Spleen (tissue), 11 donors: ENCODE data around the gene DEPP1. TPM values are rescaled to one million over a fixed set of nuclear protein-coding genes. Genes with fewer than 3 reads are reported as not detected.

Experiments used
- DNase-seq: peaks from one replicate; pipeline ENCODE4 v3.0.0-alpha.2; 2020
- H3K27ac ChIP-seq, 8 donors: fragments of 200-600 bp; sonication (generic) in 7 of 8; 1 replicate in 4 of 8; 2 replicates in 4 of 8; pipeline versions ENCODE4 v1.5.0 to v1.8.0; 2016 to 2021; ENCODE audit warnings: inconsistent platforms in 4 of 8, mild to moderate bottlenecking in 4 of 8, moderate library complexity in 1 of 8
- H3K27me3 ChIP-seq, 7 donors: fragments of 200-600 bp; sonication (generic) in 6 of 7; replicated peaks in 1 of 7; 1 replicate in 4 of 7; 2 replicates in 3 of 7; pipeline versions ENCODE4 v1.5.0 to v1.8.0; 2016 to 2021; ENCODE audit warnings: inconsistent platforms in 3 of 7, mild to moderate bottlenecking in 1 of 7
- H3K36me3 ChIP-seq, 6 donors: fragments of 200-600 bp; sonication (generic) in 5 of 6; 1 replicate in 4 of 6; 2 replicates in 2 of 6; pipeline versions ENCODE4 v1.5.0 to v1.8.0; 2016 to 2021; ENCODE audit warnings: inconsistent platforms in 2 of 6
- H3K4me1 ChIP-seq, 6 donors: fragments of 200-600 bp; sonication (generic) in 5 of 6; 1 replicate in 3 of 6; 2 replicates in 3 of 6; pipeline versions ENCODE4 v1.5.0 to v1.8.0; 2016 to 2021; ENCODE audit warnings: inconsistent platforms in 3 of 6
- H3K4me3 ChIP-seq, 8 donors: fragments of 200-600 bp; sonication (generic) in 7 of 8; 1 replicate in 4 of 8; 2 replicates in 4 of 8; pipeline versions ENCODE4 v1.5.0 to v1.8.0; 2016 to 2021; ENCODE audit warnings: inconsistent platforms in 4 of 8, mild to moderate bottlenecking in 4 of 8, moderate library complexity in 2 of 8
- H3K9me3 ChIP-seq, 8 donors: fragments of 200-600 bp; sonication (generic) in 7 of 8; 1 replicate in 4 of 8; 2 replicates in 4 of 8; pipeline versions ENCODE4 v1.5.0 to v1.8.0; 2016 to 2021; ENCODE audit warnings: inconsistent platforms in 4 of 8
- POLR2A ChIP-seq, 3 donors: fragments of 450-650 bp; IDR thresholded peaks; one replicate each; pipeline ENCODE4 v1.5.1; 2017; ENCODE audit warnings: antibody characterized with exemption in 3 of 3, mild to moderate bottlenecking in 1 of 3
- POLR2AphosphoS5 ChIP-seq, 3 donors: sonication (generic); formaldehyde crosslinking; IDR thresholded peaks; one replicate each; pipeline ENCODE4 v1.5.1; 2017; ENCODE audit warnings: antibody characterized with exemption in 3 of 3
- WGBS, 5 donors: extraction: QIAGEN DNeasy Blood & Tissue Kit in 3 of 5; methylation state at CpG; one replicate each; pipeline versions ENCODE4 v1.1.5 to v1.1.7; 2013 to 2018; 5-methylcytosine and 5-hydroxymethylcytosine counted together
- intact Hi-C: fragments of 100-400 bp; cut with DNase I; formaldehyde crosslinking; loops from one replicate; pipeline ENCODE4 v1.15.0; 2023; ENCODE audit warnings: low total_unique reads
- polyA plus RNA-seq, 3 donors: library from polyadenylated mRNA; stranded (reverse); fragments of 200-250 nt; gene quantifications; one replicate each; pipeline ENCODE4 v1.2.1, GENCODE V29; 2013
- total RNA-seq, 7 donors: library from RNA; depleted of rRNA in 3 of 7; stranded (reverse); fragments of >200 nt in 3 of 7; fragmentation: NEBNext Ultra II Directional in 4 of 7; extraction: Animal tissue kit (Norgen Biotek cat#: 25700) in 4 of 7; gene quantifications; one replicate each; pipeline versions ENCODE4 v1.1.0 to v1.2.1, GENCODE V29; 2016 to 2021
- TF ChIP-seq, protein P1 (sequence below), 11 experiments: fragments of 200-600 bp in 7 of 11; fragments of 450-650 bp in 4 of 11; sonication (generic) in 4 of 11; IDR thresholded peaks in 8 of 11; conservative IDR thresholded peaks in 3 of 11; 1 replicate in 7 of 11; 2 replicates in 4 of 11; pipeline versions ENCODE4 v1.4.0 to v1.8.0; 2016 to 2021; ENCODE audit warnings: antibody characterized with exemption in 11 of 11, inconsistent platforms in 4 of 11, mild to moderate bottlenecking in 1 of 11
- donor health status: healthy with polysubstance abuse.
- donor health status: DM: no; HTN: no; CAD: no; lungs with moderate emphysema.
- donor health status: DM: no; HTN: no; CAD: no.
- donor health status: Bipolar disorder and iron deficiency.
- donor health status: healthy.
- donor health status: DM: no; HTN: no; CAD: no.
- donor health status: DM: yes; HTN: yes; CAD: no.

DEPP1 gene
- total and polyA plus RNA-seq, 10 donors = 9.5 to 90.1 (median 18.4) TPM

GRCh38 chr10:44936314-44936975 is 42.2 kb downstream of the DEPP1 start:
- TF ChIP-seq POLR2AphosphoS5 (IDR thresholded peaks at IDR 0.05) (no peak), POLR2A (IDR thresholded peaks at IDR 0.05) (no peak)
- TF ChIP-seq, protein P1, sequence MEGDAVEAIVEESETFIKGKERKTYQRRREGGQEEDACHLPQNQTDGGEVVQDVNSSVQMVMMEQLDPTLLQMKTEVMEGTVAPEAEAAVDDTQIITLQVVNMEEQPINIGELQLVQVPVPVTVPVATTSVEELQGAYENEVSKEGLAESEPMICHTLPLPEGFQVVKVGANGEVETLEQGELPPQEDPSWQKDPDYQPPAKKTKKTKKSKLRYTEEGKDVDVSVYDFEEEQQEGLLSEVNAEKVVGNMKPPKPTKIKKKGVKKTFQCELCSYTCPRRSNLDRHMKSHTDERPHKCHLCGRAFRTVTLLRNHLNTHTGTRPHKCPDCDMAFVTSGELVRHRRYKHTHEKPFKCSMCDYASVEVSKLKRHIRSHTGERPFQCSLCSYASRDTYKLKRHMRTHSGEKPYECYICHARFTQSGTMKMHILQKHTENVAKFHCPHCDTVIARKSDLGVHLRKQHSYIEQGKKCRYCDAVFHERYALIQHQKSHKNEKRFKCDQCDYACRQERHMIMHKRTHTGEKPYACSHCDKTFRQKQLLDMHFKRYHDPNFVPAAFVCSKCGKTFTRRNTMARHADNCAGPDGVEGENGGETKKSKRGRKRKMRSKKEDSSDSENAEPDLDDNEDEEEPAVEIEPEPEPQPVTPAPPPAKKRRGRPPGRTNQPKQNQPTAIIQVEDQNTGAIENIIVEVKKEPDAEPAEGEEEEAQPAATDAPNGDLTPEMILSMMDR (IDR thresholded peaks at IDR 0.05 in 8 of 11, conservative IDR thresholded peaks at IDR 0.05 in 3 of 11) = no peak
- intact Hi-C loops = no loop called here
- DNase-seq = peak; percentile 54
- Histone ChIP-seq H3K27me3 (no peaks in the 10 kb centered on the region), H3K36me3 (no peaks in the 10 kb centered on the region), H3K27ac (peak overlapping the region in 3 of 8 donors; percentile 30 to 38 (median 37)), H3K4me1 (peaks cover 0 to 59% (median 25%) of the 10 kb centered on the region in 6 donors), H3K9me3 (no peaks in the 10 kb centered on the region), H3K4me3 (no peak overlapping the region)
- 70 to 83% (median 73%) methylated on average over 7 of the region's 7 CpGs for WGBS, 5 donors

- peaks cover 0 to 59% (median 25%) of the 10 kb centered on the region in 6 donors for H3K4me1 ChIP-seq
- no peaks in the 10 kb centered on the region for H3K36me3 ChIP-seq
- TF ChIP-seq POLR2AphosphoS5 (IDR thresholded peaks at IDR 0.05) (no peak), POLR2A (IDR thresholded peaks at IDR 0.05) (no peak)
- TF ChIP-seq, protein P1 (IDR thresholded peaks at IDR 0.05 in 8 of 11, conservative IDR thresholded peaks at IDR 0.05 in 3 of 11) = no peak
- 7 to 29% (median 15%) methylated on average over 3 of the region's 3 CpGs for WGBS, 5 donors
- peak overlapping the region in 4 of 8 donors; percentile 30 to 38 (median 37) for H3K27ac ChIP-seq
- H3K9me3 ChIP-seq = no peaks in the 10 kb centered on the region
- intact Hi-C loops = no loop called here
- peak; percentile 8 for DNase-seq
- no peaks in the 10 kb centered on the region for H3K27me3 ChIP-seq
- no peak overlapping the region for H3K4me3 ChIP-seq
These were observed 42.7 kb downstream of the DEPP1 start for GRCh38 chr10:44935966-44936295.

GRCh38 chr10:44935201-44935965 is 43.2 kb downstream of the DEPP1 start:
- 65 to 73% (median 67%) methylated on average over 5 to 9 of the region's 9 CpGs for WGBS, 5 donors
- TF ChIP-seq, protein P1 (IDR thresholded peaks at IDR 0.05 in 8 of 11, conservative IDR thresholded peaks at IDR 0.05 in 3 of 11) = no peak
- TF ChIP-seq POLR2A (IDR thresholded peaks at IDR 0.05) = no peak
- TF ChIP-seq POLR2AphosphoS5 (IDR thresholded peaks at IDR 0.05) = no peak
- Histone ChIP-seq H3K4me1 (peaks cover 0 to 59% (median 25%) of the 10 kb centered on the region in 6 donors), H3K9me3 (no peaks in the 10 kb centered on the region), H3K36me3 (no peaks in the 10 kb centered on the region), H3K4me3 (no peak overlapping the region), H3K27me3 (no peaks in the 10 kb centered on the region), H3K27ac (peak overlapping the region in 5 of 8 donors; percentile 5 to 38 (median 37))
- DNase-seq = peak; percentile 66
- intact Hi-C loops = no loop called here
